ENCODE data around the gene C4orf36.

The C4orf36 gene

GRCh38 chr4:86857341-86858052, 34.7 kb downstream of the C4orf36 start:
- Mint-ChIP-seq H3K27me3 (no peaks in the 10 kb centered on the region), H3K36me3 (ENCODE audit: low read depth) (no peaks in the 10 kb centered on the region), H3K4me1 (ENCODE audit: low read depth) (no peaks in the 10 kb centered on the region), H3K27ac (no peak overlapping the region), H3K9me3 (no peaks in the 10 kb centered on the region), H3K4me3 (no peak overlapping the region)
- intact Hi-C loops (cut with micrococcal nuclease): no loop called here

GRCh38 chr4:86856896-86857295, 35.3 kb downstream of the C4orf36 start:
- Mint-ChIP-seq H3K36me3 (ENCODE audit: low read depth) (no peaks in the 10 kb centered on the region), H3K4me1 (ENCODE audit: low read depth) (no peaks in the 10 kb centered on the region), H3K27me3 (no peaks in the 10 kb centered on the region), H3K9me3 (no peaks in the 10 kb centered on the region), H3K4me3 (no peak overlapping the region), H3K27ac (no peak overlapping the region)
- intact Hi-C loops (cut with micrococcal nuclease): no loop called here

DNA sequence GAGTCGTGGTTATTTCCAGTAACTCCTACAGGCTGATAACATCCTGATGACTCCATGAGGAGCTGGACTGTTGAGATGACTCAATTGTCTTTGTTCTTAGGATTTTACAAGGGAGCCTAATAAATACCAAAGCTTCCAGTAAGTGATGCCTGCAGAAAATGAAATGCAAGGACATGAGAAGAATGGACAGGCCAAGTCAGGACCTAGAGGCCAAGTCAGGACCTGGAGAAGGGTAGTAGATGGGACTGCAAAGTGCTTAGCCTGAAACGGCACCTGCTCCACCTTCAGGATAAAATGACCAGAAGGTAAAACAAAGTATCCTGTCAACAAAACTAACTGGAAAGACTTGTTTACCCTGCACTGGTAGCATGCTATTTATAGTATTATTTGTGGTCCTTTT, 36.6 kb downstream of the C4orf36 start:
- Mint-ChIP-seq H3K36me3 (ENCODE audit: low read depth) (no peaks in the 10 kb centered on the region), H3K27ac (no peak overlapping the region), H3K4me3 (no peak overlapping the region), H3K27me3 (no peaks in the 10 kb centered on the region), H3K4me1 (ENCODE audit: low read depth) (no peaks in the 10 kb centered on the region), H3K9me3 (no peaks in the 10 kb centered on the region)
- intact Hi-C loops (cut with micrococcal nuclease): no loop called here

DNA sequence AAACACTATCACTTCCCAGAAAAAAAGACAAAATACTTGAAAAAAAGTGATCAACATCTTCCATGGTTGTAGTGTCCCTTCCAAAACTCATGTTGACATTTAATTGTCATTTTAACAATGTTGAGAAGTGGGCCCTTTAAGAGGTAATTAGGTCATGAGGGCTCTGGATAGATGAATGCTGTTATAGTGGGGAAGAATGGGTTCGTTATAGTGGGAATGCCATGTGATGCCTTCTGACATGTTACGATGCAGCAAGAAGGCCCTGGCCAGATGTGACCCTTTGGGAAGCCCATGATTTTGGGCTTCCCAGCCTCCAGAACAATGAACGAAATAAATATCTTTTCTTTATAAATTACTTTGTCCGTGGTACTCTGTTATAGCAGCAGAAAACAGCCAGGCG, 39.0 kb downstream of the C4orf36 start:
- H3K36me3 Mint-ChIP-seq (ENCODE audit: low read depth): no peaks in the 10 kb centered on the region
- H3K4me3 Mint-ChIP-seq: no peak overlapping the region
- H3K27me3 Mint-ChIP-seq: no peaks in the 10 kb centered on the region
- H3K9me3 Mint-ChIP-seq: no peaks in the 10 kb centered on the region
- H3K27ac Mint-ChIP-seq: no peak overlapping the region
- intact Hi-C loops (cut with micrococcal nuclease): no loop called here
- H3K4me1 Mint-ChIP-seq (ENCODE audit: low read depth): no peaks in the 10 kb centered on the region

- no peaks in the 10 kb centered on the region for H3K36me3 Mint-ChIP-seq (ENCODE audit: low read depth)
- intact Hi-C loops (cut with micrococcal nuclease): no loop called here
- no peaks in the 10 kb centered on the region for H3K9me3 Mint-ChIP-seq
- H3K27me3 Mint-ChIP-seq: no peaks in the 10 kb centered on the region
- H3K27ac Mint-ChIP-seq: no peak within 1 kb of the TSS
- no peak within 1 kb of the TSS for H3K4me3 Mint-ChIP-seq
- H3K4me1 Mint-ChIP-seq (ENCODE audit: low read depth): peaks cover 5% of the 10 kb centered on the region
These were observed 43.2 kb downstream of the C4orf36 start, which contains the start of gene SLC10A6 for GRCh38 chr4:86848732-86849619. Gene SLC10A6 (minus strand): TSS chr4:86849384. CDS start chr4:86849115, 269 bp downstream.

GRCh38 chr4:86848136-86848535, 44.1 kb downstream of the C4orf36 start:
- peaks cover 5% of the 10 kb centered on the region for H3K4me1 Mint-ChIP-seq (ENCODE audit: low read depth)
- no peak overlapping the region for H3K27ac Mint-ChIP-seq
- intact Hi-C loops (cut with micrococcal nuclease): no loop called here
- no peaks in the 10 kb centered on the region for H3K36me3 Mint-ChIP-seq (ENCODE audit: low read depth)
- H3K9me3 Mint-ChIP-seq: no peaks in the 10 kb centered on the region
- H3K4me3 Mint-ChIP-seq: no peak overlapping the region
- H3K27me3 Mint-ChIP-seq: no peaks in the 10 kb centered on the region

DNA sequence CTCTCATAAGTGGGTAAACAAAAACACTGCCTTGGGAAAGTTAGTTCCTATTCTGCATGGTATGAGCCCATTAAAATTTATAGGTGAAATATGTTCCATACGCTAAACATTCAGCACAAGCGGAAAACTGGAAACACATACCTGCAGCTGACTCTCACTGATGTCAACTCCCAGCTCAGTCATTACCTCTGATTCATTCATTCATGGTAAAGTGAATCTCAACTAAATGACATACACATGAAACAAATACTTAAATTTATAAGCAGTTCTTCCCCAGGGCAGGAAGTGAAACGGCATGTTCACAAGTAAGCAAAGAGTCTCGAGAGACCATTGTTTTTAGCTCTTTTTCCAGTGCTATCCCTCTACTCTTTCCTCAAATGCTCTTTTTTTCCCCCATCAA, 44.7 kb downstream of the C4orf36 start:
- H3K9me3 Mint-ChIP-seq: no peaks in the 10 kb centered on the region
- no peak overlapping the region for H3K27ac Mint-ChIP-seq
- intact Hi-C loops (cut with micrococcal nuclease): no loop called here
- no peaks in the 10 kb centered on the region for H3K36me3 Mint-ChIP-seq (ENCODE audit: low read depth)
- H3K4me1 Mint-ChIP-seq (ENCODE audit: low read depth): peaks cover 5% of the 10 kb centered on the region
- H3K4me3 Mint-ChIP-seq: no peak overlapping the region
- H3K27me3 Mint-ChIP-seq: no peaks in the 10 kb centered on the region

DNA sequence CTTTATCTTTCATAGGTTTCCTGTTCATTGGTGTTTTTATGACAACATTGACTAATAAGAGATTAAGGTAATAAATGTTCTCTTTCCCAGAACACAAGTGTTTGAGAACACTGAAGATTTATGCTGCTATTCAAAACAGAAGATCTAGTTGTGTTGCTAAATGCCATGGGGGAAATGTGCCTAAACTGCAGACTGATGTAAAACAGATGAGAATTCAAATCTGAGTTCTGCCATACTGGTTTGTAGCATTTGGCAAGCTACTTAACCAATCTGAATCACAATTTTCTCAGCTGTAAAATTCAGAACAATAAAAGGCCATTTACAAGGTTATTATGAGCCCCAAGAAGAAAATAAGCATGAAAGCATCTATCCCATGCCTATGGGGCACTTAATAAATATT, 45.3 kb downstream of the C4orf36 start:
- no peaks in the 10 kb centered on the region for H3K27me3 Mint-ChIP-seq
- H3K9me3 Mint-ChIP-seq: no peaks in the 10 kb centered on the region
- no peak overlapping the region for H3K4me3 Mint-ChIP-seq
- H3K4me1 Mint-ChIP-seq (ENCODE audit: low read depth): peaks cover 5% of the 10 kb centered on the region
- H3K36me3 Mint-ChIP-seq (ENCODE audit: low read depth): no peaks in the 10 kb centered on the region
- H3K27ac Mint-ChIP-seq: no peak overlapping the region
- intact Hi-C loops (cut with micrococcal nuclease): no loop called here

DNA sequence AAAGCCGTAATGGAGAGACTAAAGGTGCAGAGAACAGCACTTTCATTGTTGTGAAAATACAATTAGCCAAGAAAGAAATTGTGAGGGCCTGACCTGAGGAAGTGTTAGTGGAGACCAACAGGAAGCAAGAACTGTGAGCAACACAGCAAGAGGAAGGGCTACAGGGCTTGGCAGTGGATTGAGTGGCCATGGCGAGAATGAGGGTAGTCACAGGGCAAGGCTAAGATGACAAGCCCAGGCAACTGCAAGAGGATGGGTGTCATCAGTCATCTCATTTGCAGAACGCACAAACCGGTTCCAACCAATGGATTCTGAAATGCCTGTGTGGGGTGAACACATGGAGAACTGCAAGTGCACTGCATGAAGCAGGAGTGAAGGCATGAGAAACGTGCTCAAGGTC, 46.6 kb downstream of the C4orf36 start:
- Mint-ChIP-seq H3K27me3 (no peaks in the 10 kb centered on the region), H3K4me1 (ENCODE audit: low read depth) (peaks cover 5% of the 10 kb centered on the region), H3K27ac (no peak overlapping the region), H3K4me3 (no peak overlapping the region), H3K9me3 (no peaks in the 10 kb centered on the region), H3K36me3 (ENCODE audit: low read depth) (no peaks in the 10 kb centered on the region)
- intact Hi-C loops (cut with micrococcal nuclease): no loop called here

DNA sequence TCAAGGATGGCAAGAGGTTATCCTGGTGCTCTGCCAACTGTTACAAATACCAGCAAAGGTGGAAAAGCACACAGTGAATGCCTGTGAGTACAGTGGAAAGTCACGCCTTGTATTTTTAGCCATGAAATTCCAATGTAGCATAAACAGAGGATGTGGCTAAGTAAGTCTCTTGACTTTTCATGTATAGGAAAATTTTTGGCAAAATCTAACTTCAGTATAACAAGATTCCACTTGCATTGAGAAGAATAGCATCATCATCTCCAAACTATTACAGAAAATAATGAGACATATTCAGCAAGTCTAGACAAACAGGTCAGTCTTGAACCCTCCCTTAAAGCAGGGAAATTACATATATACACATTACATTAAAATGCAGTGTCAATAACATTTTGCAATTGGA, 50.9 kb downstream of the C4orf36 start:
- Mint-ChIP-seq H3K4me1 (ENCODE audit: low read depth) (peaks cover 5% of the 10 kb centered on the region), H3K27ac (no peak overlapping the region), H3K4me3 (no peak overlapping the region), H3K27me3 (no peaks in the 10 kb centered on the region), H3K9me3 (no peaks in the 10 kb centered on the region), H3K36me3 (ENCODE audit: low read depth) (no peaks in the 10 kb centered on the region)
- intact Hi-C loops (cut with micrococcal nuclease): no loop called here

- H3K27ac Mint-ChIP-seq: no peak overlapping the region
- H3K4me1 Mint-ChIP-seq (ENCODE audit: low read depth): peaks cover 5% of the 10 kb centered on the region
- no peaks in the 10 kb centered on the region for H3K27me3 Mint-ChIP-seq
- H3K4me3 Mint-ChIP-seq: no peak overlapping the region
- no peaks in the 10 kb centered on the region for H3K36me3 Mint-ChIP-seq (ENCODE audit: low read depth)
- H3K9me3 Mint-ChIP-seq: no peaks in the 10 kb centered on the region
- intact Hi-C loops (cut with micrococcal nuclease): no loop called here
These were observed 51.4 kb downstream of the C4orf36 start for GRCh38 chr4:86840858-86841257.

GRCh38 chr4:86837691-86838503, 54.3 kb downstream of the C4orf36 start:
- no peak overlapping the region for H3K27ac Mint-ChIP-seq
- H3K27me3 Mint-ChIP-seq: no peaks in the 10 kb centered on the region
- no peaks in the 10 kb centered on the region for H3K36me3 Mint-ChIP-seq (ENCODE audit: low read depth)
- intact Hi-C loops (cut with micrococcal nuclease): no loop called here
- H3K4me1 Mint-ChIP-seq (ENCODE audit: low read depth): no peaks in the 10 kb centered on the region
- H3K4me3 Mint-ChIP-seq: no peak overlapping the region
- no peaks in the 10 kb centered on the region for H3K9me3 Mint-ChIP-seq

DNA sequence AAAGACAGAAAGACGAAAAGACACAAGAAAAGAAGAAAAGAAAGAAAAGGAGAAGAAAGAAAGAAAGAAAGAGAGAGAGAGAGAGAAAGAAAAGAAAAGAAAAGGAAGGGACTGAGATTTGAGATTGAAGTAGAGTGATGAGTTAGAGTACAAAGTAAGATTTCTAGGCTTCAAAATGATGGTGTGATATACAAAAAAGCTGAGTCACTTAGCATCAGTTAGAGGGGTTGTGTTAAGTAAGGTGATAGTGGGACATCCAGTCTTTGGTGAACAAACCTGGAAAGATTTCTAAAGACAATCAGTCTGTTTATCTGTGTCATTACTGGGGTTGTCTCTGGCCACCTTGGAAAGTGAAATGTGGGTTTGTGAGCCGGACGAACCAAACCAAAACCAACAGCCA, 56.5 kb downstream of the C4orf36 start:
- Mint-ChIP-seq H3K27me3 (no peaks in the 10 kb centered on the region), H3K9me3 (no peaks in the 10 kb centered on the region), H3K27ac (no peak overlapping the region), H3K36me3 (ENCODE audit: low read depth) (no peaks in the 10 kb centered on the region), H3K4me1 (ENCODE audit: low read depth) (no peaks in the 10 kb centered on the region), H3K4me3 (no peak overlapping the region)
- intact Hi-C loops (cut with micrococcal nuclease): no loop called here

DNA sequence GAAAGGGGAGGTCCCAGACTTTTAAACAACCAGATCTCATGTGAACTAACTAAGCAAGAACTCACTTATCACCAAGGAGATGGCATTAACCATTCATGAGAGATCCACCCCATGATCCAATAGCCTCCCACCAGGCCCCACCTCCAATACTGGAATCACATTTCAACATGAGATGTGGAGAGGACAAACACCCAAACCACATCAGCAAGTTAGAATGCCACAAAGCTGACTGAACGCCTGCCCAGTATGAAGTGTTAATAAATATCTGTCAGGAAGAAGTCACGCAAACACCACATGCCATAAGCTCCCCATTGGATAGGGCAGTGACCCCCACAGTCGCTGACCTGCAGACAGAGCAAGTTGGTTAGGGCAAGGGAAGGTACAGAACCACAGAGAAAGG, 57.3 kb downstream of the C4orf36 start:
- Mint-ChIP-seq H3K27ac (no peak overlapping the region), H3K27me3 (no peaks in the 10 kb centered on the region), H3K36me3 (ENCODE audit: low read depth) (no peaks in the 10 kb centered on the region), H3K9me3 (no peaks in the 10 kb centered on the region), H3K4me1 (ENCODE audit: low read depth) (no peaks in the 10 kb centered on the region), H3K4me3 (no peak overlapping the region)
- intact Hi-C loops (cut with micrococcal nuclease): no loop called here

Data from dendritic cell treated with granulocyte-macrophage colony-stimulating factor and Interleukin-4, amounts not matched to agents 40 ng/mL and 50 ng/mL, for 4 days (primary cell).